NCI-H748 treated with DMSO at 0.1 percent for 48 hours (cell line): Measurements from ENCODE around the gene ANAPC15.

Experiments used
- DNase-seq: peaks from one replicate; lab custom pipeline; 2025; lab: John Stamatoyannopoulos, UW

The ANAPC15 gene

DNA sequence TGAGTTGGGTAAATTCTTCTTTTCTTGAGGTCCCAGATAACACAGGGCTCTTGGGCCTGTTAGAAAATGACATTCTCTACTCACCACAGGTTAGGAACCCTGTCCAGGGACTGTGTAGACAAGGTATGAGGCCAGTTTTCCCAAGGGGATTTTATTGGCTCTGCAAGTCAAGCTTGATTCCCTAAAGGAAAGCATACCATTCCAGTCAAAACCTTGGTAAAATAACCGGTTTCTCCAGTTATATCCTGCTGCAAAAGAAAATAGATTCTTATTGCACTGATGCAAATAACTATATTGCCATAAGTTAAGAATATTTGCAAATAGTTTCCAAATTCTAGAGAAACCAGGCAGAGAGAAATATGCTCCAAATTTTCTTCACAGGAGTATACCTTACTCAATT is 13.5 kb upstream of the ANAPC15 start:
- no peak for DNase-seq

DNA sequence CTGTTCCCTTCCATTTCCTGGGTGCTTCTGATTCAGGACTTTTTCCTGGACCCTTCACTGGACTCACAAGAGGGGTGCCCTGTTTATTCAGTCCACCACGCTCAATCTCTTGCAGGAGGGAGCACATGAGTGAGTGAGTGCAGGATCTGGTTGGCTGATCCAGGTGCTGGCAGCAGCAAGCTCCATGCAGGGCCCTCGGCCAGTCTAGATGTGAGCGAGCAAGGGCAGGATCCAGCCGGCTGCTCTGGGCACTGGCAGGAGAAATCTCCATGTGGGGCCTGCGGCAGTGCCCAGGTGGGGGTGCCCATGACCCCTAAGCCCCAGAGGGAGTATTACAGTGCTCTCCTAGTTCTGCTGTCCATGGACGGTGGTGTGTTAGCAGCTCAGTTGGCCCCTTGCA is 11.6 kb upstream of the ANAPC15 start:
- no peak for DNase-seq

DNA sequence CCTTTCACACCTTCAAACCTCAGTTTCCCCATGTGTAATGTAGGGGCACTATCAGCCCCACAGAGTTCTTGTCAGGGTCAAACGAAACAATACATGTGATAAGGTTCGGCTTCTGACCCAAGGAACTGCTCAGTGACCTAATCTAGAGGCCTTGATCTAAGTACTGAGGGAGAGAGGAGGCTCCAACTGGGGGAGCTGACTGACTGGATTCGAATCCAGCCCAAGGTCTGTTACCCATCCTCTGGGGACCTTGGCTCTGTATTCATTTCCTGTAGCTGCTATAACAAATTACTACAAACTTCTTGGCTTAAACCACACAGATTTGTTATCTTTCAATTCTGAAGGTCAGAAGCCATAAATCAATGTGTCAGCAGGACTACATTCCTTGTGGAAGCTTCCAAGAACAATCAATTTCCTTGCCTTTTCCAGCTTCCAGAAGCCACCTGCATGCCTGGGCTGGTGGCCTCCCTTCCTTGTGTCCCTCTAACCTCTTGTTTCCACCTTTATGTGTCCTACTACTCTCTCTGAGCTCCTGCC is 10.7 kb upstream of the ANAPC15 start:
- no peak for DNase-seq

DNA sequence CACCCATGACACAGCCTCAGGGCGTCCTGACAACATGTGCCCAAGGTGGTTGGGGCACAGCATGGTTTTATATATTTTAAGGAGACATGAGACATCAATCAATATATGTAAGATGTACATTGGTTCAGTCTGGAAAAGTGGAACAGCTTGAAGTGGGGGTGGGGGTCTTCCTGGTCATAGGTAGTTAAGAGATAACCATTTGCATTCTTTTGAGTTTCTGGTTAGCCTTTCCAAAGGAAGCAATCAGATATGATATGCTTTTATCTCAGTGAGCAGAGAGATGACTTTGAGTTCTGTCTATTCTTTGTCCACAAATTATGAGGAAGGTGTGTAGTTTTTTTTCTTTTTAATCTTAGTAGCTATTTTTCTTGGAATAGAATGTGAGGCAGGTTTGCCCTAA is 10.1 kb upstream of the ANAPC15 start:
- DNase-seq, result no peak

DNA sequence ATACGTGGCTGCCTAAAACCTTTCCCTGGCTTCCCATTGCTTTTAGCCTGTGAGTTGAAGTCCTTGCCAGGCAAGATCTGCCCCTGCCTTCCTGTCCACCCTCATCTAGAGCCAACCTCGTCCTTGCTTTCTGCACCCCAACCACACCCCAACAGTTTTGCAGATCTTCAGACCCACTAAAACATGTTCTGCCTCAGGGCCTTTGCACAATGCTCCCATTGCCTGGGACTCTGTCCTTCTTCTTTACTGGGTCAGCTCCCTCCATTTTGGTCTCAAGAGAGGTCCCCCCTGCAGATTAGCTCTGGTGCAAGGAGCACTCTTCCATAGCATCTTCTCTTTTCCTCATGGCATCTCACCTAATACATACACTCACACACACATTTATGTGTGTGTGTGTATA is 8.4 kb upstream of the ANAPC15 start:
- no peak for DNase-seq

DNA sequence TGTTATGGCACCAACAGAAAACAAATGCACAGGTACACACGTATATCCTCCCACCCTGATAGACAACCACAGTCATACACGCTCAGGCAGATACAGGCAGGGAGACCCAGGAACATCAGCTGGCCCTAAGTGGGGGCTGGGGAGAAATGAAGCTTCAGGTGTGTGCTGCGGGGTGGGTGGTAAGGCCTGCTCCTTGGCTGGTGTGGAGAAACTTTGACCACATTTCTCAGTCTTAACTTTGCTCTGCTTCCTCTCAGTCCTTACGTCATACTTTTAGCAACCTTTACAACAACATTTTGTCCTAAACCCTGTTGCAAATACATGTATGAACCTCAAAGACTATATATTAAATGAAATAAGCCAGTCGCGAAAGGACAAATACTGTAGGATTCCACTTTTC is 6.7 kb upstream of the ANAPC15 start:
- no peak for DNase-seq

DNA sequence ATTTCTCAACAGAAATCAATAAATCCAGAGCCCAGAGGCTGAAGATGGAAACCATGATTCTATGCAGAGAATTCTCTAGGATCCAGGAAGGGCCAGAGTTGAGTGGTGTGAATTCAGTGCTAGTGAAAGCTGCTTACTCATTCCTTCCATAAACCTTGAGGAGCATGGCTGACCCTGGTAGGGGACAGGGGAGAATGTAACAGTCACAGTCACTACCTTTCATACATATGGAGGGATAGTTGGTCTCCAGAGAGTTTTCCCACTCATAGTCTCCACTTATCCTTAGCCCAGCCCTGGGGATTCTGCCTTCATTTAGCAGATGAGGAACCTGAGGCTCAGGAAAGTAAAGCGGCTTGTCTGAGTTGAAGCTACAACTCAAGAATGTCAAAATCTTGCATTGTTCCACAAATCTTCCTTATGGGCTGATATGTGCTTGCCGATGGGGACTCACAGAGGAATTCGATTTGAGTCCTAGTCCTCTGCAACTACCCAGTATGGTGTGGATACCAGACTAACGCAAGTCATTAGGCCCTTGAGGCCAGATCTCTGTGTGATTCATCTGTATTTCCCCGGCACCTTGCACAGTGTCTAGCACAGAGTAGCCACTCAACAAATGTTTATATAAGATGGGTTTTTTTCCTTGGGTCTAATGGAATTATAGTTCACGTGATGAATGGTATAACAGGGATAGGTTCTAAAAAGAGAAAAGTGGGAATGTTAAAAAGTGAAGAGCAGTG is 3.7 kb upstream of the ANAPC15 start:
- DNase-seq, result no peak

DNA sequence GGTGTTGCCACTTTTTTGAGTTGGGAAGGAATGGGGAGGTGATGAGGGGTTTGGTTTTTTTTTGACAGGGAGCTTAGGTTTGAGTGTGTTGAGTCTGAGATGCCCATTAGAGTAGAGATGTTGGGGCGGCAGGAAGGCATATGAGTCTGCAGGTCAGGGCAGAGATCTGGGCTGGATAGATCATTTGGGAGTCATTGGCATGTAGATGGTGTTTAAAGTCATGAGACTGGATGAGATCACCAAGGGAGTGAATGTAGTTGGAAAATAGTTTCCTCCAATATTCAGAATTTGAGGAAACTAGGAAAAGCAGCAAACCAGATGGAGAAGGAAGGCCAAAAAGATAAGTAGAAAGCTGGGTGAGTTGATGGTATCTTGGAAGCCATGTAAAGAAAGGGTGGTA is 2.1 kb upstream of the ANAPC15 start:
- no peak for DNase-seq

DNA sequence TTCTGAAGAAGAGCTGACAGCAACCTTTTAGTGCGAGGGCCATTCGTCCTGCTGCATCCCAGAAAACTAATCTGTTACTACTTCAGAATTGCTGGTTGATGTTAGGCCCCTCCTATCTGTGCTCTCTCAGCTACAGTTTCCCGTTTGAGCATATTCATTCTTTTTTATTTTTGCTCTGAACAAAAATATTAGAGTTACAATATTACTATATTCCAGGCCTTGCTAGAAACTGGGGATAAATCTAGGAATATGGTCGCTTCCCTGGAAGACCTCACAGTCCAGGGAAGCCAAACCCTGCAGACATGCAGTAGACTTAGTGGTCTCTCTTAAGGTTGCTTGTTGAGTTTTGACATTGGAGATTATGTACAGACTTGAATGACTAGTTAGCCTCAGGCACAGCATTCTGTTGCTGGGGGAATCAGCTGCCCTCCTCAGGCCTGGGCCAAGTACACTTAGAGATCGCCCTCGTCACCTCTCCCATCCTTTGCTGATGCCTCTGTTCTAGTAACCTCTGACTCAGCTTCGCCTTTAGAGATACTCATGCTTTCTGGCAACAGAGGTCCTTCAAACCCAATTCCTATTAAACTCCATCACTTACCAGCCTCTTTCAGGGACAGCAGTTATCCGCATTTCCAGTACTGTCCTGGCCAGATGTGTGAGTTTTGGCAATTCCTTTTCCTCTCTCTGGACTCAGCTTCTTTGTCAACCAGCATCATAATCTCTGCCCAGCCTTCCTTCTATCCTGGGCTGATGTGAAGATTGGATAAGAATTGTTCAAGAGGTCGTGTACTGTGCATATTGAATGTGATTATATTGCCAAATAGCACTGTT is 698 bp upstream of the ANAPC15 start:
- DNase-seq, result no peak

DNA sequence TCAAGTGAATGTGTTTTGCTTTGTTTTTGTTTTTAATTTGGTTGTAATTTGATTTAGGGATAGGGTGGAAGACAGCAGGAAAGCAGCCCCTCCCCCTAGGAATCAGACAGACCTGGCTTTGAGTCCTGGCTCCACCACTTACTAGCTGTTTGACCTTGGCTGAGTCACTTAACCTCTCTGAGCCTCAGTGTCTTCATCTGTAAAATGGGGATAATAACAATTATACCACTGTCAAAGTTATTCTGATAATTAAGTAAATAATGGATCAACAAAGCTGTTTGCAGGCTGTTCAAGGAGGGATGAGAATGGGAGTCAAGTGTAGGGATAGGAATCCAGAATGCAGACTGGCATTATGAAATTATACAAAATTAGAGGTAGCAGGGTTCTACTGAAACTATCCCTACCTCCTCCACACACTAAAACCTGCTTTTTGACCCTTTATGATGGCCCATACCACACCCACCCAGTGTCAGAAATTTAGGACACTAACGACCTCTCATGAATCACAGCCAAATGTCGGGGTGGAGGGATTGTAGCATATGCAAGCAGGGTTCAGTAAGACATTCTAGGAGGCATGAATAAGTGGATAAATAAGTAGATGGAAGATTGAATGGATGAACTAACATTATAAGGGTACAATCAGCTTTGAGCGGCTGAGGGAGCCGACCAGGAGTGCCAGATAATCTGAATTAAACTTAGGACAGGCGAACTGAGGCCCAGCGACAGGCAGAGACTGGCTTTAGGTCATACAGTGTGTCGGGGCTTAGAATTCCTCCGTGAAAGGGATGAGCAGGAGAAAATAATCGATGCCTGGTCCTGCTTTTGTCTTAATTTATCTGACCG is 974 bp downstream of the ANAPC15 start:
- no peak for DNase-seq

DNA sequence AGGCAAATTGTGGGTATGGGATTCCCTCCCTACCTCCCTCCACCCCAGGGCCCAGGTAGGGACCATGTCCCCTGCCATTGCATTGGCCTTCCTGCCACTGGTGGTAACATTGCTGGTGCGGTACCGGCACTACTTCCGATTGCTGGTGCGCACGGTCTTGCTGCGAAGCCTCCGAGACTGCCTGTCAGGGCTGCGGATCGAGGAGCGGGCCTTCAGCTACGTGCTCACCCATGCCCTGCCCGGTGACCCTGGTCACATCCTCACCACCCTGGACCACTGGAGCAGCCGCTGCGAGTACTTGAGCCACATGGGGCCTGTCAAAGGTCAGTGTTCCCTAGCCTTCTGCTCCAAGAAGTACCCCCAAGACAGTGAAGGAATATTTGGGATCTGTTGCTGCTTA is 6.6 kb downstream of the ANAPC15 start, which contains the start of gene TOMT:
TSS of gene TOMT (plus strand) at position 37 of the 400 bp plus-strand sequence. CDS start at position 65, 28 bp downstream.
- DNase-seq, result no peak

DNA sequence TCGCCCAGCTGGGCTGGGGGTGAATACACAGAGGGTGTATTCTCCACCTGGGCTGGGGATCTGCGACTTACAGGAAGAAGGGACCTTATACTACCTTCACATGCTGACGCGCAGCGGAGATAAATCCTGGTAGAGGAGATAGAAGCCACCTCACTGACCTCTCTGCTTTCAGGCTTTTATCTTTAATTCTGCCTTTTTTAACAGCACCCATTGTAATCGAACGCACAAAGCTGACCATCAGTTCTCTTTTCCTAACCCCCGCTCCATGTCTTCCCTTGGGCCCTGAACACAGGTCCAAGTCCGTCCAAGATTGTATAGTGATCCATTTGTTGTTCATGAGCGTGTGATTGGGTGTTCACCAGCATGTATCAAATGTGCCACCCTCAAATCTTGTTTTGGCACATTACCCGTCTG is 8.7 kb downstream of the ANAPC15 start:
- DNase-seq, result no peak

DNA sequence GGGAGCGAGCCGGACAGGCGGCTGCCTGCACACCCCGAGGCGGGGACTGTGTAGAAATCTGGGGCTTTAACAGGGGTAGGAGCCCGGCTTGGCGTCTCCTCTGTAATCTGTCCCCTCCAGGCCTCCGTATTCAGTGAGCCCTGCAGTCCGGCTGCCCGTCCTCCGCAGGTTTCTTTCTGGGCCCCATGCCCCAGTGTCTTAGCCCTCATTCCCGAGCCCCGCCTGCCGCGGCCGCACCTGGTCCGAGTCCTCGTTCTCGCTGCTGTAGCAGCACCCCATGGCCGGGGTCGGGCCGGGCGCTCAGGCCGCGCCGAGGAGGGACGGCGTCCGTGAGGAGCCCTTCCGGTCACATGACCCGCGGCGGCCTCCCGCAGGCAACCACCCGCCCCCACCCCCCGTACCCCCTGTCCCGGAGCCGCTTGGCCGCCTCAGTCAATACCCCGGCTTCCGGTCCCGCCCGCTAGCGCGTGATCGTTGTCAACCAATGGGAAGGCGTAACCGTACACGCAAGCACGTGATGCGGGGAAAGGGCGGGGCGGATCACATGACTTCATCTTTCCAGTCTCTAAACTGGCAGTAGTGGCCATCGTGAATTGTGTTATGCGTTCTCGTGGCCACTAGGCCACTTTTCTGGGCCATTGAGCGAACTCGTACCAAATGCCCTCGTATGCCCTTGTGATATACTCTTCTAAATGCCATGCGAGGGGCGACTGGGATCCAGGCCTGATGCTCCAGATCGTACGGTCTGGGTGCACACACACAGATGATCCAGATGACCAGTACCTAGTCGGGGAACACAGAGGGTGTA is 9.3 kb downstream of the ANAPC15 start, which contains the start of gene LAMTOR1:
TSS of gene LAMTOR1 (minus strand) at position 352 of the 808 bp plus-strand sequence. CDS start at position 279, 73 bp downstream.
- DNase-seq, result peak; percentile 96

DNA sequence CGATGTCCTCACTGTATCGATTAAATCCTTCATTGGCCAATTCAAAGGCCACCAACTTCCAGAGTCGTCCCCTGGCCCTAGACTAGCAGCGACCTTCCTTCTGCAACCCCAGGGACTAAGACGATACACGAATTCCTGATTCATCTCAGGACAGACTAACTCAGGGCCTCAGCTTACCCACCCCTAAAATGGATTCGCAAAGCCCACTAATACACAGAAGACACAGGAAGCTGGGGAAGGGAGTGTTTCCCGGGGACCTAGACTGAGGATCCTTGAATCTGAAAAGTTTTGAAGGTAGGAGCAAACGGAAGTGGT is 9.9 kb downstream of the ANAPC15 start:
- DNase-seq, result no peak

DNA sequence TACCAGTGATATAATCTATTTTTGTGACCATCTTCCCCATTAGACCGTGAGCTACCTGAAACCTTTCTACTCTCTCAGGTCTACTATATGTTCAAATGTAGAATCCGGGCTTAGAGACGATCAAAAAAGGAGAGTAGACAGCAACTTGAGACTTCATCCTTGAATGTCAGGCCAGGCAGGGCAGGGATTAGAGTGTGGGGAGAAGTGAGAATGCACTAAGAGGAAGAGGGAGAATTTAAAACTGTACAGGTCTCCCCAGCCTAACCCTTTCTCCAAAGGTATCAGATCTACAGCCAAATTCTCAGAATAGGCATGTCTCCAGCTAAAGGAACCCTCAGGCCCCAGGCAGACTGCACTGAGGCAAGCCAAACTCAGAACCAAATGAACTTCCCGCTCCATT is 10.3 kb downstream of the ANAPC15 start:
- DNase-seq, result no peak

DNA sequence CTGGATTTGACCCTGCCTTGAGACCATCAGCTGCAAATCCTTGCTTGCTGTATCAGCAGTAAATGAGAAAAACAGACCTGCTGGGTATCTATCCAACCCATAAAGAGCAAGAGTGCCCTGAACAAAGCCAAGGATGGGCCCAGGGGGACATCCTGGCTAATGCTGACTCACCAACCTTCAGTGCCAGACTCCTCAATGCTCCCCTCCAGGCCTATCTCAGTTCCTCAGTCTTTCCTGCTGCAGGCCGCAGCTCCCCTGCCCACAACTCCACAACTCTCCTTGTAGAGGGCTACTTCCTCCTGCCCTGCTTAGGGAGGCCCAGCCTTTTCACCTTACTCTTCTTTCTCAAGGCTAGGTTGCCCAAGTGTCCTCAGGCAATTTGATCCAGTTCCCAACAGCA is 12.0 kb downstream of the ANAPC15 start:
- no peak for DNase-seq

DNA sequence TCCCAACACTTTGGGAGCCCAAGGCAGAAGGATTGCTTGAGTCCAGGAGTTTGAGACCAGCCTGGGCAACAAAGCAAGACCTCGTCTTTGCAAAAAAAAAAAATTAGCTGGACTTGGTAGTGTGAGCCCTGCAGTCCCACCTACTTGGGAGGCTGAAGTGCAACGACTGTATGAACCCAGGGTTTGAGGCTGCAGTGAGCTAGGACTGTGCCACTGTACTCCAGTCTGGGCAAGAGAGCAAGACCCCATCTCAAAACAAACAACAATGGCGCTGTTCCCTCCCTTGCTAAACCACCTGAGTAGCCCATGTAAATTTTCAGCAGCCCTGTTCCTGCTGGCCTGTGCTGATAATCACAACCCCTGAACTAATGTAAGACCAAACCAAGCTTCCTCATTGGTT is 12.5 kb downstream of the ANAPC15 start:
- no peak for DNase-seq

DNA sequence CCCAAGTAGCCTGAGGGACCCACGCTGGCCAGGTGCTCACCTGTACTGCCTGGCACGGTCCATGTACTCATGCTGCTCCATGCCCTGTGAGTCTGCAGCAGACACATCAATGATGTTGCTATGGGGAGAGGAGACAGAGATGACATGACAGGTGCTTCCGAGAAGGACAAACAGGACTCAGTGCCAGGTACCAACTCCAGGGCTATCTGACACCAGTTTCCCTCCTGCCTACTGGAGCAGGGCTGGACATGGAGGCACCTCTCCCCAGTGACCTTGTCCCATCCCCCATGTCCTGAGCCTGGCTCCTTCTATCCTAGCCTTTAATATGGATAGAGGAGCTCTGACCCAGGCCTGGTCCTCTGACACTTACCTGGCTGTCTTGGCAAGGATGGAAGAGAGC is 13.8 kb downstream of the ANAPC15 start:
- no peak for DNase-seq

DNA sequence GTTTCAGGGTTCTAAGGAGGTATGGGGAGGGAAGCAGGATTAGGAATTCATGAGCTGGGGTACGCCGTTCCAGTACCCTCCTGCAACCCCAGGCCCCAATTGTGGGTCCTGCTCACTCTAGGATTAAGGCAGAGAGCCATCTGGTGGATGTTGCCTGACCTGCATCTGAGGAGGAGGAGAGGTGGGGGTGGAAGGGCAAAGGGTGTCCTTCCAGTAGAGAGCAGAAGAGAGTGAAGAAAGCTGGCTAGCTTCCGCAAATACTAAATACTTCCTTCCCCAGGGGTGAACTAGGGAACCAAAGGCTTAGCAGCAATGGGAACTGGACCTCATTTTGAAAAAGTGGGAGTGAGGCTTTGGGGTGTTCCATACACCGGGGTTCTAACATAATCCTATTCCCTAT is 21.2 kb downstream of the ANAPC15 start:
- DNase-seq, result peak; percentile 9

DNA sequence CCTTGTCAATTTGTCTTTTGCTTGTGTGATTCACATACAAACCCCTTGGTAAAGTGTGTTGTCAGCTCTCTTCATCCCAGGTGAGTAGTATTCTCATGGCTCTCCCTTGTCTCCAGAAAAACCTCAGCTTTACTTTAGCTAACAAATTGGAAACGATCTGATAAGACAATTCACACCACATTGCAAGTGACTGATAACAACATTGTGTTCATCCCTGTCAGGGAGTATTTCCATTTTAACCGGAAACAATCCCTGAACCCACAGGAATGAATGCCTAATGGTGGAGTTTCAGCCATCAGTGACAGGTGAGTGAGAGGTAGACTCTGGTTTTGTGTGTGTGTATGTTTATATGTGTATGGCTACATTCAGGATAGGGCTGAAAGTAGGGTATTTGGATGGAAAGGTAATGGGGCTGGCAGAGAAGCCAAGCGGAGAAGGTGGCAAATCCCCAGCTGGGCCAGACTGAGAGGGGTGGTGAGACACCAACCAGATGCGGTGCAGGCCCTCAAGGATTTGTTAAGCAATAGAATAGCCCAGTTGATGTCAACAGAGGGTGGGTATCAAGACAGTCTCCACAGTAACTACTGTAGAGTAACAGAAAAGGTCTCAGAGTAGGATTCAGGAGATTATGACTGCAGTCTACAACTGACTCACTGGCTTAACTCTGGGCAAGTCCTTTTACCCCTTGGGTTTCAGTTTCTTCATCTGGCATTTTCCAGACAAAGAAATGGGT is 24.3 kb downstream of the ANAPC15 start:
- DNase-seq, result no peak
